ENCODE measurements around the gene COX20. TPM values are rescaled to one million over a fixed set of nuclear protein-coding genes. Genes with fewer than 3 reads are reported as not detected.

COX20 gene
- total and polyA plus RNA-seq, 9 donors = 25.2 to 107 (median 37.7) TPM

GRCh38 chr1:244802556-244803239 lies 32.8 kb upstream of the COX20 start:
- no peaks in the 10 kb centered on the region for H3K27me3 ChIP-seq
- WGBS, 3 donors = 78 to 85% (median 85%) methylated on average over 16 of the region's 16 CpGs
- peaks cover 0 to 3% of the 10 kb centered on the region in 2 donors for H3K9me3 ChIP-seq
- H3K36me3 ChIP-seq = no peaks in the 10 kb centered on the region
- H3K4me1 ChIP-seq (ENCODE audit: insufficient read depth) = no peaks in the 10 kb centered on the region
- no peak for DNase-seq
- intact Hi-C loops (cut with DNase I) = loop anchor here in 1 of 4 donors (10.0 kb wide), 1 partner anchor 242 kb away; no protein-coding TSS in a partner anchor
- no peak overlapping the region for H3K27ac ChIP-seq
- TF ChIP-seq EP300 (IDR thresholded peaks at IDR 0.05) = no peak
- TF ChIP-seq CTCF (IDR thresholded peaks at IDR 0.05) = no peak
- no peak for TF ChIP-seq POLR2A (IDR thresholded peaks at IDR 0.05)
- H3K4me3 ChIP-seq = no peak overlapping the region

GRCh38 chr1:244804841-244805240 lies 30.6 kb upstream of the COX20 start:
- no peaks in the 10 kb centered on the region for H3K27me3 ChIP-seq

DNA sequence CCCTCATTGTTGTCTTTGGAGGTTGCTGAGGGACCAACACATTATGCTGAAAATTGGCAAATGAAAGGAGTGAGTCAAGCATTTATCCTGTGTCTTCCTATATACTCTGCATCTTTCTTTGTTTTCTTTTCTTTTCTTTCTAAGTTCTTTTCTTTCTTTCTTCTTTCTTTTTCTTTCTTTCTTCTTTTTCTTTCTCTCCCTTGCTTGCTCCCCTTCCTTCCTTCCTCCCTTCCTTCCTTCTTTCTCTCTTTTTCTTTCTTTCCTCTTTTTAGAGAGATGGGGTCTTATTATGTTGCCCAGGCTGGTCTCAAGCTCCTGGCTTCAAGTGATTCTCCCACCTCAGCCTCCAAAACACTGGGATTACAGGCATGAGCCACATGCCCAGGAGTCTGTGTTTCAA lies 28.3 kb upstream of the COX20 start:
- Histone ChIP-seq H3K27me3 (no peaks in the 10 kb centered on the region), H3K36me3 (no peaks in the 10 kb centered on the region), H3K4me1 (ENCODE audit: insufficient read depth) (no peaks in the 10 kb centered on the region), H3K27ac (no peak overlapping the region), H3K9me3 (no peaks in the 10 kb centered on the region), H3K4me3 (no peak overlapping the region)
- intact Hi-C loops (cut with DNase I) = loop anchor here in 1 of 4 donors (10.0 kb wide), 1 partner anchor 238 kb away; no protein-coding TSS in a partner anchor
- DNase-seq = no peak
- TF ChIP-seq EP300 (IDR thresholded peaks at IDR 0.05) (no peak), POLR2A (IDR thresholded peaks at IDR 0.05) (no peak), CTCF (IDR thresholded peaks at IDR 0.05) (no peak)

More at GRCh38 chr1:244804841-244805240, 30.6 kb upstream of the COX20 start:
- DNase-seq = no peak
- Histone ChIP-seq H3K9me3 (peaks cover 0 to 3% of the 10 kb centered on the region in 2 donors), H3K27ac (no peak overlapping the region), H3K4me1 (ENCODE audit: insufficient read depth) (no peaks in the 10 kb centered on the region), H3K4me3 (no peak overlapping the region), H3K36me3 (no peaks in the 10 kb centered on the region)
- 85 to 87% (median 85%) methylated on average over 8 of the region's 8 CpGs for WGBS, 3 donors
- TF ChIP-seq EP300 (IDR thresholded peaks at IDR 0.05) (no peak), POLR2A (IDR thresholded peaks at IDR 0.05) (no peak), CTCF (IDR thresholded peaks at IDR 0.05) (no peak)
- intact Hi-C loops (cut with DNase I) = loop anchor here in 1 of 4 donors (10.0 kb wide), 1 partner anchor 240 kb away; no protein-coding TSS in a partner anchor

DNA sequence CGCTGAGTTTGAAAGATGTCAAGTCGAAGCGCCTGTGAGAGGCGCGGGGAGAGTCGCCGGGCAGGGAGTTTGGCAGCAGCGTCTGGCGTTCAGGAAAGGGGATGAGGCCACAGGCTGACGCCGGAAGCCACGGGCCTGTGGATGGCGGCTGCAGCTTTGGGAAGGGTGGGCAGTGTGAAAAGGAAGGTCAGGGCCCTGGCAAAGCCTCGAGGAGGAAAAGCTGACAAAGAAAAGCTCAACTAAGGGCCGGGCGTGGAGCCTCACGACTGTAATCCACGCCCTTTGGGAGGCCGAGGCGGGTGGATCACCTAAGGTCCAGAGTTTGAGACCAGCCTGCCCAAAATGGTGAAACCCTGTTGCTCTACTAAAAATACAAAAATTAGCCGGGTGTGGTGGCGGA lies 25.2 kb upstream of the COX20 start:
- no peak for TF ChIP-seq POLR2A (IDR thresholded peaks at IDR 0.05)
- no peak for TF ChIP-seq EP300 (IDR thresholded peaks at IDR 0.05)
- TF ChIP-seq CTCF (IDR thresholded peaks at IDR 0.05) = no peak
- Histone ChIP-seq H3K36me3 (no peaks in the 10 kb centered on the region), H3K4me3 (no peak overlapping the region), H3K27me3 (no peaks in the 10 kb centered on the region), H3K4me1 (ENCODE audit: insufficient read depth) (no peaks in the 10 kb centered on the region), H3K9me3 (no peaks in the 10 kb centered on the region), H3K27ac (no peak overlapping the region)
- DNase-seq = no peak
- intact Hi-C loops (cut with DNase I) = loop anchor here in 1 of 4 donors (10.0 kb wide), 1 partner anchor 235 kb away; no protein-coding TSS in a partner anchor
- 86 to 92% (median 91%) methylated on average over 22 of the region's 22 CpGs for whole genome bisulfite sequencing, 3 donors

Data from ovary (tissue), 9 donors.